SH-SY5Y (cell line): ENCODE results near the gene PDLIM5.

Source experiments
- GATA2 ChIP-seq: IDR thresholded peaks from 2 replicates; pipeline ENCODE4 v1.6.1; 2011; ENCODE audit warnings: mild to moderate bottlenecking, low read depth, low read length
- GATA3 ChIP-seq: IDR thresholded peaks from 2 replicates; pipeline ENCODE4 v1.6.1; 2011; ENCODE audit warnings: low read depth, mild to moderate bottlenecking, low read length, moderate library complexity

DNA sequence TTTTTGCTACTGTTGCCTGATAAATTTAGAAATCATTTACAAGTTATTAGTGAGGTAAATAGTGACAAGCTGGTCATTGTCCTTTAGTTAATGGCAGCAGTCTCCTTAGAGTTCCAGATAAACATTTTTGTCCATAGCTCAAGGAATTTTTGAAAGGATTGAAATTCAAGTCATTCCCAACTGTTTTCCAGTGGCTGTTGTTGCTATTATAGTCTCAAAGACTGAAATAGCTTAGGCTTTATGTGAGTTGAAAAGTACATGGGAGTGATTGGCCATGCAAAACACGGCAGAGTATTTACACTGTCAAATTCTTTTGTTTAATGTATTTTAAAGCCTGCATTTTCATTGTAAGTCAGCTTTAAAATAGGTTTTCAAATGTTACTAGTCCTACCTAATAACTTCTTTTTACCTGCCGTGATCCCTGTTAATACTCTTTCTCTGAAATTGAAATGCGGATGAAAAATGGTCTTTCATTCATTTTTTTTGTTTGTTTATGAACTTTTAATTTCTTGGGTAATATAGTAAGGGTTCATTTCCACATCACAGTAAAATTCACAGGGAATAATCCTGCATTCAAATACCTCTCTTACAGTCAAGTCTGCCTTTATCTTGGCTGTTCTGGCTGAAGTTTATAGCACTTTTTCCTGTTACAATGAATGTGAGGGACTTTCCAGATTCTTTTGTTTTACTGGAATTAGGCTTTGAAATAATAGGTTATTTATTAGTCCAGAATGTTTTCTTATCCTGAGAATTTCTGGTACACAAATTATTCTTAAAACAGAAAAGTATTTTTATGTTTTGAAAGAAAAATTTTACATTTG is 85.1 kb downstream of the PDLIM5 start:
- no peak for TF ChIP-seq GATA2
- no peak for TF ChIP-seq GATA3
